Stimulated activated memory B cell treated with anti-CD40 and anti-IgM and Interleukin-4, amounts not matched to agents 10 μg/mL and 1 μg/mL and 100 μg/mL, for 72 hours (primary cell): Measurements from ENCODE around the gene NRXN3.

Source experiments
- ATAC-seq: fragments of 150-1000 bp; cut with Tn5 transposase; 2 replicates; pipeline ENCODE4 v1.10.0; 2021
- H3K27ac Mint-ChIP-seq: one replicate; pipeline ENCODE4 v1.8.0; 2022; ENCODE audit warnings: mild to moderate bottlenecking, mixed read lengths
- H3K27me3 Mint-ChIP-seq: one replicate; pipeline ENCODE4 v1.8.0; 2022; ENCODE audit warnings: mixed read lengths
- H3K36me3 Mint-ChIP-seq: one replicate; pipeline ENCODE4 v1.8.0; 2022; ENCODE audit warnings: mixed read lengths
- H3K4me1 Mint-ChIP-seq: one replicate; pipeline ENCODE4 v1.8.0; 2022; ENCODE audit warnings: mixed read lengths
- H3K4me3 Mint-ChIP-seq: one replicate; pipeline ENCODE4 v1.8.0; 2022; ENCODE audit warnings: mild to moderate bottlenecking, moderate library complexity, mixed read lengths
- H3K9me3 Mint-ChIP-seq: one replicate; pipeline ENCODE4 v1.8.0; 2022; ENCODE audit warnings: mixed read lengths

The NRXN3 gene

DNA sequence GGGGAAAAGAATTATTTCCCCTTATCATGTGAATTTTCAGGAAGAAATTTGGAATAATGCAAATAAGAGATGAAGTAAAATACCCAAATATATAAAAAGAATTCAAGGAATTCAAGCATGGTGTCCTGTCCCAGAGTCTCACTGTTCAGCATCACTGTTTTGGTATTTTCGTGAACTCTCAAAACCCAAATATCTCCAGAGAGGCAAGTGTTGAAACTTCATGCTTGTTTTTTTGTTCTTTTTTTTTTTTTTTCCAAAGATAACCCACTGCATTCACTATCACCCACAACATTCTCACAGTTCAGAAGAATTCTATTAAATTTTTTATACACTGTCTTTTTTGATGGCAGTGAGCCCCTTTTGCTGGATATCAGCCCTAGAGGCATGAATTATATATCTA lies 1686.2 kb downstream of the NRXN3 start:
- ATAC-seq, result no peak
- peaks cover 2% of the 10 kb centered on the region for H3K9me3 Mint-ChIP-seq
- H3K27me3 Mint-ChIP-seq, result no peaks in the 10 kb centered on the region
- H3K4me1 Mint-ChIP-seq, result no peaks in the 10 kb centered on the region
- H3K27ac Mint-ChIP-seq, result no peak overlapping the region
- no peak overlapping the region for H3K4me3 Mint-ChIP-seq
- H3K36me3 Mint-ChIP-seq, result no peaks in the 10 kb centered on the region

DNA sequence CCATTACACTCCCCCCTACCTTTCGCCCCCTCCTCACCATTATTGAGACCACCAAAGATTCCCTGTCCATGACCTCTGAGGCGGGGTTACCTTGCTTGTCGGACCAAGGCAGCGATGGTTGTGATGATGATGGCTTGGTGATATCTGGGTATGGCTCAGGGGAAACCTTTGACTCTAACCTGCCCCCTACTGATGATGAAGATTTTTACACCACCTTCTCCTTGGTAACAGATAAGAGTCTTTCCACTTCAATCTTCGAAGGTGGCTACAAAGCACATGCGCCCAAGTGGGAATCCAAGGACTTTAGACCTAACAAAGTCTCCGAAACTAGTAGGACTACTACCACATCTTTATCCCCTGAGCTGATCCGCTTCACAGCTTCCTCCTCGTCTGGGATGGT lies 1690.9 kb downstream of the NRXN3 start:
- Mint-ChIP-seq H3K27me3 (no peaks in the 10 kb centered on the region), H3K9me3 (peaks cover 6% of the 10 kb centered on the region), H3K36me3 (no peaks in the 10 kb centered on the region), H3K27ac (no peak overlapping the region), H3K4me3 (no peak overlapping the region), H3K4me1 (no peaks in the 10 kb centered on the region)
- ATAC-seq, result no peak

DNA sequence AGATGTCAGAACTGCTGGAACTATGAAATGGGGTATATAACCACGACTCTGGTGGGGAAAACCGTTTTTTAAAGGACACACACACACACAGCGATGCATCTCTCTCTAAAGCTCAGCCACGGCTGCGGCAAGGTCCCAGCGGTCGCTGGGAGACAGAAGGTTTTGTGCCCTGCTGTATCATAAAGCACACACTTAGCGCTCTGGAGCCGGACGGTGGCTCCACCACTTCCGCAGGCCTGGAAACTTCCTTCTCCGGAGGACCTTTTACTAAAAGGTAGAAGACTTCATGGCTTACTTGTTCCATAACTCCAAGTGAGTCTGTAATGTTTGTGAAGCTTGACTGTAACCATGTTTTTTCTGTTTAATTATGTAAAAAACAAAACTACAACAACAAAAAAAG lies 1691.9 kb downstream of the NRXN3 start:
- H3K9me3 Mint-ChIP-seq, result peaks cover 6% of the 10 kb centered on the region

DNA sequence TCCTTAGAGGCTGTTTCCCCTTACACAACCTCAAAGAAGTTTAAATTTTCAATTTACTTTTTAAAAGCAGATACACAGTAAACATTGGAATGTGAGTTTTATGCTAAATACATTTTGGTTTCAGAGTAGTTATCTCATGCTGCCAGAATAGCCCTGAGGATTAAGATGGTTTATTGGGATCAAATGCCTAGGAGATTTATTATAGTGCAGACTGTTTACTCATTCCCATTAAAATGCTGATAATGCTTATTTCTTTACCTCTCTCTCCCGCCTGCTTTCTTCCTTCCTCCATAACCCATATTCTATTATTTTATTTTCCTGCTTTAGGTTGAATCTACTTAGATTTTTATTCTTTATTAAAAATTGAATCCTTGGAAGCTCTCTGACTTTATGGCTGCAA lies 1701.0 kb downstream of the NRXN3 start:
- H3K9me3 Mint-ChIP-seq, result peaks cover 8% of the 10 kb centered on the region
- H3K4me1 Mint-ChIP-seq, result no peaks in the 10 kb centered on the region
- no peak overlapping the region for H3K27ac Mint-ChIP-seq
- H3K4me3 Mint-ChIP-seq, result no peak overlapping the region
- no peaks in the 10 kb centered on the region for H3K27me3 Mint-ChIP-seq
- ATAC-seq, result no peak
- H3K36me3 Mint-ChIP-seq, result no peaks in the 10 kb centered on the region

More for the DNA sequence above, 1691.9 kb downstream of the NRXN3 start:
- no peak overlapping the region for H3K4me3 Mint-ChIP-seq
- no peaks in the 10 kb centered on the region for H3K27me3 Mint-ChIP-seq
- no peak overlapping the region for H3K27ac Mint-ChIP-seq
- ATAC-seq, result no peak
- no peaks in the 10 kb centered on the region for H3K4me1 Mint-ChIP-seq
- H3K36me3 Mint-ChIP-seq, result no peaks in the 10 kb centered on the region

DNA sequence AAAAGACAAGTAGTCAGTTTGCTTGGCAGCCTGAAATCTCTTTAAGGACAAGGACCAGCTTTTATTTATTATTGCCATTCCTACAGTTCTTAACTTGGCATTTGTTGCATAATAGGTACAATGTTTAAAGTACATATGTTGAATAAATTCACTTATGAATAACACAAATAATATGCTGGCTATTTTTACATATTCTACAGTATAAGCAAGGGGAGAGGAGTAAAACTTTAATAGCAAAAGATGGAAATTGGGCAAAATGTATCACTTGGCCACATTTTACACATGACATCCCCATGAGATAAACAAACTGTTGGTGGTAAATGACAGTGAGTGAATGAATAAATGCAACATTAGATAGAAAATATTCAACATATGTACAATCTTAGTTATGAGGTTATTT lies 1708.1 kb downstream of the NRXN3 start:
- H3K4me3 Mint-ChIP-seq, result no peak overlapping the region
- H3K27me3 Mint-ChIP-seq, result no peaks in the 10 kb centered on the region
- H3K27ac Mint-ChIP-seq, result no peak overlapping the region
- no peaks in the 10 kb centered on the region for H3K4me1 Mint-ChIP-seq
- no peak for ATAC-seq
- H3K9me3 Mint-ChIP-seq, result peaks cover 6% of the 10 kb centered on the region
- H3K36me3 Mint-ChIP-seq, result no peaks in the 10 kb centered on the region

DNA sequence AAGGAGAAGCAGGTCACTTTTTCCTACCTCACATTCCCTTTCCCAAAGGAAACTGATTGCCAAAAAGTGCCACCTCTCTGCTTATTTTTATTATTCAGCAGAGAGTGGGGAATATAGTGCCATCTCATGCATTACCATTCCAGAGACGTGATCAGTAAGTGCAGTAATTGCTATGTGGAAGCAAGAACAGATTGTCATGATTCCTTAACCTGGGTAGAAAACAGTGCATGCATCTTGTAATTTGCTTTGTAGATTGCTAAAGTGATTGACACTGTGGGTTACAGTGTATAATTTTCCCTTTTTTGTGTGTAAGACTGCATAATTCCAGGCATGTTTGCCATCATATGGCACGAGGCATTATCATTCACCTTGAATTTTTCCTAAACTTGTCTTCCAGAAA lies 1708.6 kb downstream of the NRXN3 start:
- Mint-ChIP-seq H3K27me3 (no peaks in the 10 kb centered on the region), H3K4me3 (no peak overlapping the region), H3K36me3 (no peaks in the 10 kb centered on the region), H3K27ac (no peak overlapping the region), H3K9me3 (peaks cover 6% of the 10 kb centered on the region), H3K4me1 (no peaks in the 10 kb centered on the region)
- ATAC-seq, result no peak

DNA sequence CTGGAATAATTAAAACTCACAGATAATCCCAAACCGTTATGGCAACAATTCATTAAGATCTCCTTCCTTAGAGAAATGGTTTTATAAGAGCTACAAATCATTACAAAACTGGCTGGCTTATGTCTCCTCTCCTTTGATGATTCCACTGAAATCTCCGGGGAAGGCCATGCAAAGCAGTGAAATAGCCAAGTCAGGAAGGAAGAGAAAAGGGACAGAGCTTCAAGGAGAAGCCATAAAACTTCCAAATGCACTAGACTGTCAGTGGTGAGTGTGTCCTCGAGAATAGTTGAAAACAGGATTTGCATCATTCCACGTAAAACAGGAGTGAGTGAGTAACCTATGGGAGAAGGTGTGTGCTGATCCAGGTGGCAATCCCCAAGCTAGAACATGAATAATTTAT lies 1711.1 kb downstream of the NRXN3 start:
- Mint-ChIP-seq H3K27me3 (no peaks in the 10 kb centered on the region), H3K4me1 (no peaks in the 10 kb centered on the region), H3K27ac (no peak overlapping the region), H3K4me3 (no peak overlapping the region), H3K9me3 (peaks cover 1% of the 10 kb centered on the region), H3K36me3 (no peaks in the 10 kb centered on the region)
- no peak for ATAC-seq

DNA sequence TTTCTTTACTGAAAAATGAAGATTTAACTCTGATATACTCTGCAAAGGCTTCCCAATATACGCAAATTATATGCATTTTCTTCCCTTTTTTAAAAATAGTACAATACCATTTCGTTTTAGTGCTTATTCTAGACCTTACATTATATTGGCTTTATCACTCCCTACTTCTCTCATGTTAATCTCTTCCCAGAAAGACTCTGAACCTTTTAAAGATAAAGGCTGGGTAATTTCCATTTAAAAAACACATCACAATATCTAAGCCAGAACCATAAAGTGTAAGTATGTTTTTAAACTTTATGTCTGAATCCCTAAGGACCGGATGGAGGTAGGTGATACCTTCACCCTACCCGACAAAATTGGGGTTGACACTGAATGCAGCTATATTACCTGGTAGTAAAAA lies 1720.4 kb downstream of the NRXN3 start:
- Mint-ChIP-seq H3K4me3 (no peak overlapping the region), H3K27me3 (no peaks in the 10 kb centered on the region), H3K36me3 (no peaks in the 10 kb centered on the region), H3K4me1 (no peaks in the 10 kb centered on the region), H3K9me3 (peaks cover 6% of the 10 kb centered on the region), H3K27ac (no peak overlapping the region)
- ATAC-seq, result no peak

DNA sequence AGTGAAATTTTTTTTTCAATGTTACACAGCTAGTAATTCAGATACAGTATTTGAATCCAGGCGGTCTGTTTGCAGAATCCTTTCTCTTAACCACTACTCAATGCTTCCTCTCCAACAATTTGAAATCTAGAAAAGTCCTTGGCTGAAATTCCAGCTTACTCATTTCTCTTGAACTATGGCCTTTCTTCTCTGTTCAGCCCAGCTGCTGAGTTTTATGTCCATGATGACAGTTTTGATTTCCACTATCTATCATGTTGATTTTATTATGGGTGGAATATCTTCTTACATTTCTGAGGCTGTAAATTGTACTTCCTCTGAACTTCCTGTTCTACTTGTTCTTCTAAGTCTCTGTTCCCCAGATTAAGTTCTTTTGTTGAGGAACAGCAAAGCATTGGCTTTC lies 1725.8 kb downstream of the NRXN3 start:
- no peak overlapping the region for H3K4me3 Mint-ChIP-seq
- H3K27ac Mint-ChIP-seq, result no peak overlapping the region
- no peaks in the 10 kb centered on the region for H3K36me3 Mint-ChIP-seq
- H3K27me3 Mint-ChIP-seq, result no peaks in the 10 kb centered on the region
- no peak for ATAC-seq
- H3K9me3 Mint-ChIP-seq, result peaks cover 2% of the 10 kb centered on the region
- H3K4me1 Mint-ChIP-seq, result no peaks in the 10 kb centered on the region

DNA sequence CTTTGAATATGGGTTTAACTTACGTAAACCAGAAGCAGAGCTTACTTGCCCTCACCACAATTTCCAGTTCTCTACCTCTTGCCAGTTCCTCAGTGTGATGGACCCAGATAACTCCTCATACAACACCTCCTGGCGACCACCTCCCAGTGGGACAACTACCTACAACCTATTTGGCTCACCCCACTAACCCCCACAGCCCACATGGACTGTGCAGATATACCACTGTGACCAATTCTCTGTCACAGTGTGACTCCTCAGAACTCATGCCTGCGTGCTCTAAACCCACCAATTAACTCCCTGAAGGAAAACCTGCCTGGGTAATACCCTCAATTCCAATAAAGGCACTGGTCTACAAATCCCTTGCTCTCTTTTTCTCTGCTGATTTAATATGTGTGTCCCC lies 1729.4 kb downstream of the NRXN3 start:
- Mint-ChIP-seq H3K4me3 (no peak overlapping the region), H3K9me3 (no peaks in the 10 kb centered on the region), H3K36me3 (no peaks in the 10 kb centered on the region), H3K4me1 (no peaks in the 10 kb centered on the region), H3K27ac (no peak overlapping the region), H3K27me3 (no peaks in the 10 kb centered on the region)
- no peak for ATAC-seq

DNA sequence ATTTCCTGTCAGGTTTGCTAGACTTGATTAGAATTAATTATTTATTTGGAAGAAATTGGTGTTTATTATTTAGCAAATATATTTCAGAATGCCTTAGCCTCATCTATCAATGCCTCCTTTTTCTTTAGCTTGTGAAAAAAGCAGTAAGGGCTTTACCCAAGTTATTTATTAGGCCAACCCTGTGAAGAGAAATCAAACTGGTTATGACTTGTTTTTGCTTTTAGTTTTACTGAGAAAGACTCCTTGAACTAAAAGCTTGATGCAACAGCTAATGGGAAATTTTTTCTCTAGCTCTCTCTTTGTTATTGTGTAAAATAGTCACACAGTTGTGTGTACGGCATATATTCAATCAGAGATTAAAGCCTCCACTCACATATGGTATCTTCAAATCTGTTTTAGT lies 1734.3 kb downstream of the NRXN3 start:
- Mint-ChIP-seq H3K9me3 (no peaks in the 10 kb centered on the region), H3K27ac (no peak overlapping the region), H3K36me3 (no peaks in the 10 kb centered on the region), H3K27me3 (no peaks in the 10 kb centered on the region), H3K4me3 (no peak overlapping the region), H3K4me1 (no peaks in the 10 kb centered on the region)
- no peak for ATAC-seq

DNA sequence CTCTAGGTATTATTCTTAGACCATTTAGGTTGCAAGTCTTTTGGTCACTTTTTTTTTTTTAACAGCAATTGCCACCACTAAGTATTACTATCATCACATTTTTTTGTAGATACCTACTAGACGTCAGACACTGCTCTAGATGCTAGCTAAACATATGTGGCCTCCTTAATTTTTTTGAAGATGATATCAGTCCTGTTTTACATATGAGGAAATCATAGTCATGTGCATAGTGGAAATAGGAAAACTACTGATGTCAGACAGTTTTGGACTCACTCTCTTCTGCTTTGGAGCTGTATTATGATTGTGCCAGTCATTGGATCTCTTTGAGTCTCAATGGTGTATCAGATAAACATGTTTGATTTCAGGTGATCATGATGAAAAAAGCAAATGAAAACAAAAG lies 1736.8 kb downstream of the NRXN3 start:
- Mint-ChIP-seq H3K36me3 (no peaks in the 10 kb centered on the region), H3K27ac (no peak overlapping the region), H3K4me3 (no peak overlapping the region), H3K27me3 (no peaks in the 10 kb centered on the region), H3K9me3 (no peaks in the 10 kb centered on the region), H3K4me1 (no peaks in the 10 kb centered on the region)
- no peak for ATAC-seq

DNA sequence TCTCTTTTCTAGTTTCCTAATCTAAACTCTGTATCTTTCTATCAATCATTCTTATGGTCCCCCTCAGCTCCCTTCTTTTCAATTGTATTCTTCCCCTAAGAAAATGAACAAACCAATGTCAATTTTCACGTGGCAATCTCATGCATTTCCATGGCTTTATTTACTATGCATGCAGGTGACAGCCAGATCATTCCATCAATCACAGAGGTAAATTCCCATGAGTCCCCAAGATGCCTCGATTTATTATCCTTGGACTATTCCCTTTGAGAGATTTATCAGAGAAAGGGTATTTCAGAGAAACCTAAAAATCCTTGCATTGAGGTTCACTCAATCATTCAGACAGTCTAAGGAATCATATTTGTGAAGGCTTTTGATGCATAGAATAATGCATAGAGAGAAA lies 1739.9 kb downstream of the NRXN3 start:
- Mint-ChIP-seq H3K27ac (no peak overlapping the region), H3K27me3 (no peaks in the 10 kb centered on the region), H3K4me3 (no peak overlapping the region), H3K36me3 (no peaks in the 10 kb centered on the region), H3K4me1 (no peaks in the 10 kb centered on the region), H3K9me3 (peaks cover 11% of the 10 kb centered on the region)
- no peak for ATAC-seq

DNA sequence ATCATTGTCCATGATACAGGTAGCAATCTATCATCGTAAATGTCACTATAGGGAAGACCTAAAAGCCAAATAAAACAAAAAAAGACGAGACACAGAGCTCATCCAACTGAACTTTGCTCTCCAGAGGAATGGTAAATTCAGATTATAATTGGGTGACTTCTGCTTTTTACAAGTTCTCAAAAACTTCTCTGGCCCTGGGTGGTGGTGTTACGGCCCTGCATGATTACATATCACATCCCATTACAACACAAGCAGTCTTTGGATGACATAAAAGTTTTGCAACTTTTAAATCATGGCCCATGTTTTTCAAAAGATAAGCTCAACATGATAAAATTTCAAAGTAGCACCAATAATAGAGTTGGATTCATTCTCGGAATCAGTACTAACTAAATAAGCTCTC lies 1741.6 kb downstream of the NRXN3 start:
- Mint-ChIP-seq H3K27ac (no peak overlapping the region), H3K27me3 (no peaks in the 10 kb centered on the region), H3K36me3 (no peaks in the 10 kb centered on the region), H3K4me1 (no peaks in the 10 kb centered on the region), H3K4me3 (no peak overlapping the region), H3K9me3 (peaks cover 11% of the 10 kb centered on the region)
- ATAC-seq, result no peak

DNA sequence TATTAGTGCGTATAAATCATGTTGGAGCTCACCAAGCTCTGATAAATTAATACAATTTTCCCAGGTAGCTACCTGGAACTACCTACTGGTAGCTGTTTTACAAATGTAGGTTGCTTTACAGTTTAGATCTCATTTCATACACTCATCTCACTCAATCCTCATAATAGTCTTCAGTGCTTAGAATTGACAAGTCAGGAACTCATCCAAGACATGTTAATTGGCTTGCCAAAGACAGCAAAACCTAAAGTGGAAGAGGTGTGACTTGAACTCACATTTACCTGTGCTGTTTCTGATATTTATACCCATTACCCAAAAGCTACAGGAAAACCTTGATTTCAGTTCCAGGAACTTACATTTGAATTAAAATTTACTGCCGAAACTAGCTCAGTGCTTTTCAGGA lies 1744.4 kb downstream of the NRXN3 start:
- H3K9me3 Mint-ChIP-seq, result peaks cover 11% of the 10 kb centered on the region
- no peak overlapping the region for H3K4me3 Mint-ChIP-seq
- H3K27me3 Mint-ChIP-seq, result no peaks in the 10 kb centered on the region
- no peak for ATAC-seq
- no peaks in the 10 kb centered on the region for H3K36me3 Mint-ChIP-seq
- H3K27ac Mint-ChIP-seq, result no peak overlapping the region
- H3K4me1 Mint-ChIP-seq, result no peaks in the 10 kb centered on the region

DNA sequence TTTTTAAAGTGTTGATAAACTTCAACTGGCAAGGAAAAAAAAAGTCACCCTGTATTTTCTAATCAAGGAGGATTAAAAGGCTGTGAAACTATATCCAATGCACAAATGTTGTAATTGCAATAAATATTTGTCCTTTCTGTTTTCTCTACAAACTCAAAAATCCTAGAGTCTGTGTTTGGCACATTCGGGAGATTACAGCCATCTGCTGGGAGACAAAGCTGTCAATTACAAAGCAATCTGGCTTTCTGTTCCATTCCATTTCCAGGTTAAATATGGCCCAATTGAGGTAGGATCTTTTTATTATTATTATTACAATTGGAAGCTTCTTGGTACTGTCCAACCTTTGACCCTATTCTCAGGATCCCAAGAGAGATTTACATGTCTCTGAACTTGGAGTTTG lies 1745.2 kb downstream of the NRXN3 start:
- Mint-ChIP-seq H3K27ac (no peak overlapping the region), H3K4me3 (no peak overlapping the region), H3K27me3 (no peaks in the 10 kb centered on the region), H3K36me3 (no peaks in the 10 kb centered on the region), H3K4me1 (no peaks in the 10 kb centered on the region), H3K9me3 (peaks cover 11% of the 10 kb centered on the region)
- no peak for ATAC-seq

DNA sequence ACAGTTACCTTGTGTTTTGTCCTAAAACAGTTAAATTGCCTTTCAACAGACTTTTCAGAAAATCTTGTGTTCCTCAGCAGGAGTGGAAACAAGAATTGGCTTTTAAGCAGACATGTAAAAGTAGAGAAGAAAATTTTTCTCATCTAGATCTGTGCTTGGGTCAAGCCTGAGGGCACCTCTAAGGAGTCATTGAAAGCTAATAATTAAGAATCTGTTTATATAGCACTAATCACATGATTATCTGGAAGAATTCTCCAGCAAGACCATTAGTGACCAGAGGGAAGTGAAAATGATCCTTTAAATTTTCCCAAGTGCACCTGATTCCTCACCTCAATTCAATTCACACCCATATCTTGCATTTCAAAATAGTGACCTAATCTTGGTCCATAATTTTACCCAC lies 1746.1 kb downstream of the NRXN3 start:
- no peaks in the 10 kb centered on the region for H3K36me3 Mint-ChIP-seq
- no peak for ATAC-seq
- H3K4me1 Mint-ChIP-seq, result no peaks in the 10 kb centered on the region
- no peak overlapping the region for H3K4me3 Mint-ChIP-seq
- H3K27me3 Mint-ChIP-seq, result no peaks in the 10 kb centered on the region
- no peak overlapping the region for H3K27ac Mint-ChIP-seq
- peaks cover 11% of the 10 kb centered on the region for H3K9me3 Mint-ChIP-seq
